Small intestine (tissue), 7 donors: ENCODE results near the gene AMMECR1. TPM values are rescaled to one million over a fixed set of nuclear protein-coding genes. Genes with fewer than 3 reads are reported as not detected.

Experiments
- DNase-seq, 2 donors: peaks; one replicate each; pipeline versions ENCODE4 v3.0.0 to v3.0.0-alpha.2; 2013
- FAIRE-seq: peaks from 2 replicates; lab custom pipeline; 2012; peaks lifted over from hg19 to GRCh38; lab: Jason Lieb, UNC
- H3K27ac ChIP-seq, 3 donors: one replicate each; pipeline ENCODE4 v1.5.1; 2013; ENCODE audit warnings: low read length in 2 of 3, mild to moderate bottlenecking in 2 of 3, control low read depth in 1 of 3, inconsistent platforms in 1 of 3, low read depth in 1 of 3, moderate library complexity in 1 of 3
- H3K27me3 ChIP-seq, 3 donors: one replicate each; pipeline ENCODE4 v1.6.1; 2013; ENCODE audit warnings: low read length in 3 of 3, inconsistent platforms in 1 of 3; ENCODE audit not compliant: control insufficient read depth in 3 of 3, insufficient read depth in 3 of 3
- H3K36me3 ChIP-seq, 3 donors: one replicate each; pipeline ENCODE4 v1.6.1; 2013; ENCODE audit warnings: low read length in 3 of 3, inconsistent platforms in 1 of 3, low read depth in 1 of 3, mild to moderate bottlenecking in 1 of 3, moderate library complexity in 1 of 3; ENCODE audit not compliant: control insufficient read depth in 3 of 3, insufficient read depth in 2 of 3
- H3K4me1 ChIP-seq, 3 donors: one replicate each; pipeline ENCODE4 v1.6.1; 2013; ENCODE audit warnings: low read length in 2 of 3, inconsistent platforms in 1 of 3, low read depth in 1 of 3, mild to moderate bottlenecking in 1 of 3, moderate library complexity in 1 of 3; ENCODE audit not compliant: control insufficient read depth in 3 of 3, insufficient read depth in 2 of 3
- H3K4me3 ChIP-seq, 3 donors: one replicate each; pipeline ENCODE4 v1.5.1; 2013; ENCODE audit warnings: low read length in 3 of 3, control low read depth in 1 of 3, inconsistent platforms in 1 of 3, low read depth in 1 of 3, mild to moderate bottlenecking in 1 of 3, moderate library complexity in 1 of 3
- H3K9me3 ChIP-seq, 2 donors: one replicate each; pipeline ENCODE4 v1.6.1; 2013; ENCODE audit warnings: low read depth in 1 of 2, low read length in 1 of 2; ENCODE audit not compliant: control insufficient read depth in 2 of 2, insufficient read depth in 1 of 2
- WGBS, 3 donors: extraction: QIAGEN DNeasy Blood & Tissue Kit; methylation state at CpG; one replicate each; pipeline ENCODE4 v1.1.7; 2013; 5-methylcytosine and 5-hydroxymethylcytosine counted together
- polyA plus RNA-seq, 4 donors: library from polyadenylated mRNA; stranded (reverse) in 3 of 4; unstranded in 1 of 4; fragments of 200-250 nt in 3 of 4; fragments of 120-200 nt in 1 of 4; gene quantifications; one replicate each; pipeline versions ENCODE4 v1.2.1 to v1.2.3, GENCODE V29; 2013
- donor health status: healthy with polysubstance abuse.
- donor health status: control.
- donor health status: control.
- donor health status: Bipolar disorder and iron deficiency.
- donor health status: healthy.

Gene AMMECR1
- polyA plus RNA-seq, 4 donors, result 2.2 to 10.6 (median 4.1) TPM

GRCh38 chrX:110224926-110225617 lies 92.8 kb downstream of the AMMECR1 start:
- no peak for DNase-seq
- 63 to 84% (median 79%) methylated on average over 3 of the region's 3 CpGs for WGBS, 3 donors
- no peaks in the 10 kb centered on the region for H3K4me1 ChIP-seq
- H3K36me3 ChIP-seq, result no peaks in the 10 kb centered on the region
- no peak overlapping the region for H3K4me3 ChIP-seq
- no peak overlapping the region for H3K27ac ChIP-seq
- no peaks in the 10 kb centered on the region for H3K27me3 ChIP-seq
- FAIRE-seq, result no peak
- no peaks in the 10 kb centered on the region for H3K9me3 ChIP-seq

- FAIRE-seq (no peak), DNase-seq (no peak)
- Histone ChIP-seq H3K4me1 (no peaks in the 10 kb centered on the region), H3K36me3 (no peaks in the 10 kb centered on the region), H3K27ac (no peak overlapping the region), H3K9me3 (no peaks in the 10 kb centered on the region), H3K4me3 (no peak overlapping the region), H3K27me3 (no peaks in the 10 kb centered on the region)
- WGBS, 3 donors, result 88 to 93% (median 89%) methylated on average over 1 of the region's 2 CpGs
These were observed 95.2 kb downstream of the AMMECR1 start for GRCh38 chrX:110222497-110223257.

- H3K4me3 ChIP-seq, result no peak overlapping the region
- H3K36me3 ChIP-seq, result no peaks in the 10 kb centered on the region
- no peak for DNase-seq
- FAIRE-seq, result no peak
- H3K27me3 ChIP-seq, result no peaks in the 10 kb centered on the region
- H3K9me3 ChIP-seq, result no peaks in the 10 kb centered on the region
- no peak overlapping the region for H3K27ac ChIP-seq
- 25 to 48% (median 36%) methylated on average over 1 of the region's 1 CpG for WGBS, 3 donors
- peaks cover 0 to 2% (median 0%) of the 10 kb centered on the region in 3 donors for H3K4me1 ChIP-seq
These were observed 98.0 kb downstream of the AMMECR1 start for GRCh38 chrX:110219920-110220319.

DNA sequence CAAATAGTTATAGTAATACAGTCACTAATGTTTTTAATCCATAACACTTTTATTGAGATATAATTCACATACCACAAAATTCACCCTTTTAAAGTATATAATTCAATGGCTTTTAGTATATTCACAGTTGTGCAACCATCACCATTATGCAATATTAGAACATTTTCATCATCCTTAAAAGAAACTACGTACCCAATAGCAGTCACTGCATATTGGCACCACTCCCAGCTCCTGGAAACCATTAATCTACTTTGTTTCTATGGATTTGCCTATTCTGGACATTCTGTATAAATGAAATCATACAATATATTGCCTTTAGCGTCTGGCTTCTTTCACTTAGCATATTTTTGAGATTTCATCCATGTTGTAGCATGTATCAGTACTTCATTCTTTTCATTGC lies 99.3 kb downstream of the AMMECR1 start:
- FAIRE-seq (no peak), DNase-seq (no peak)
- 68 to 84% (median 79%) methylated on average over 2 of the region's 2 CpGs for WGBS, 3 donors
- Histone ChIP-seq H3K36me3 (no peaks in the 10 kb centered on the region), H3K27ac (no peak overlapping the region), H3K4me1 (peaks cover 0 to 2% (median 0%) of the 10 kb centered on the region in 3 donors), H3K27me3 (no peaks in the 10 kb centered on the region), H3K4me3 (no peak overlapping the region), H3K9me3 (no peaks in the 10 kb centered on the region)

DNA sequence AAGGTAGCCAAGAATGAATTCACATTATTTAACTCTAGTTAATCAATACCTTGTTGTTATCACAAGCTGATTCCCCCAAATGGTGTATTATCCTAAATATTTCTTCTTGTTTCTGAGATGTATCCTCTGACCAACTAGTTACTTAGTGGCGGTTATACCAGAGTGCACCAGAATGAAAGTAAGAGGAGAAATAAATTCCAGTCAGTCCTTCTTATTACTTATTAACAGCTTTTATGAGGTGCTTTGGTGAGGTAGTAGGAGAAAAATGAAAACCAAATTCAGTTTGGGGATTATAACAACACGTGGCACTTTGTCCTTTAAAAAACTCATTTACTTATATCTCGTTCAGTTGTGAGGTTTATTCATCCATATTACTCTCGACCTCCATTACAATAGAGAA lies 101.9 kb downstream of the AMMECR1 start:
- no peaks in the 10 kb centered on the region for H3K27me3 ChIP-seq
- H3K9me3 ChIP-seq, result no peaks in the 10 kb centered on the region
- WGBS, 3 donors, result 15 to 59% (median 32%) methylated on average over 4 of the region's 4 CpGs
- H3K4me3 ChIP-seq, result no peak overlapping the region
- DNase-seq, result peak; percentile 13 to 29
- H3K27ac ChIP-seq, result peak overlapping the region in 1 of 3 donors; percentile 17
- FAIRE-seq, result no peak
- H3K4me1 ChIP-seq, result peaks cover 0 to 2% (median 0%) of the 10 kb centered on the region in 3 donors
- no peaks in the 10 kb centered on the region for H3K36me3 ChIP-seq

DNA sequence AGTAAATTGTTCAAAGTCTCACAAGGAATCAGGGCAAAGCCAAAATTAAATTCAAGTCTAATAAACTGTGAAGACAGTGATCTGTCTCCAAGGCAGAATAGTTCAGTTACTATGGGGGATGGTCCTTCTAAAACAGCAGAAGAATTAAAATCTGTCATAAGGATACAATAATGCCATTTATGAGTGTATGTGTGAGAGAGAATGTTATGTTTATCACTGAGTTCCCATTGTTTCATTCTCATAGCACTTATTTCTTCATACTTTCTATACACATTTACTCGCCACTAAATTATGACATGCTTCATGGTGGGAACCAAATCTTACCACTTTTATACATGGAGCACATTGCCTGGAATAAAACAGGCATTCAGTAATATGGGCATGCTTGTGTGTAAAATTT lies 102.5 kb downstream of the AMMECR1 start:
- peaks cover 0 to 2% (median 0%) of the 10 kb centered on the region in 3 donors for H3K4me1 ChIP-seq
- DNase-seq (no peak), FAIRE-seq (no peak)
- no peak overlapping the region for H3K4me3 ChIP-seq
- H3K36me3 ChIP-seq, result no peaks in the 10 kb centered on the region
- WGBS, 3 donors, result 65 to 93% (median 90%) methylated on average over 1 of the region's 1 CpG
- H3K9me3 ChIP-seq, result no peaks in the 10 kb centered on the region
- no peaks in the 10 kb centered on the region for H3K27me3 ChIP-seq
- no peak overlapping the region for H3K27ac ChIP-seq

DNA sequence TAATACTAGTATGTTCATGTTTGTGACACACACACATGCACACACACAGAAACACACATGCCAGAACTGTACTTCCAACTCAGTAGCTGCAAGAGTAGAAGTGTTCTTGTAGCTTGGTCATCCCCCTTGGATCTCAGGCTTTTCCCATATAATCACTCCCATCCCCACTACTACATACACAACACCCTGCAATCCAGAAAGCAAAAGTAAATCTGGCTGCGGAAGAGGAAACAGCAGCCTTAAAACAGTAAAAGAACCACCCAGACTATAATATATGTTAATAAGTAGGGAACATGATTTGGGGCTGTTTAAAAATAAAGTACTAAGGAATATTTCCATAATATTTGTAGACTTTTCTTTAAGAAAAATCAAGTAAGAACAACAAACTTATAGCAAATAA lies 103.2 kb downstream of the AMMECR1 start:
- FAIRE-seq (no peak), DNase-seq (no peak)
- H3K4me1 ChIP-seq, result peaks cover 0 to 2% (median 0%) of the 10 kb centered on the region in 3 donors
- 52 to 79% (median 54%) methylated on average over 1 of the region's 1 CpG for WGBS, 3 donors
- no peaks in the 10 kb centered on the region for H3K27me3 ChIP-seq
- no peaks in the 10 kb centered on the region for H3K9me3 ChIP-seq
- H3K27ac ChIP-seq, result no peak overlapping the region
- H3K4me3 ChIP-seq, result no peak overlapping the region
- no peaks in the 10 kb centered on the region for H3K36me3 ChIP-seq

DNA sequence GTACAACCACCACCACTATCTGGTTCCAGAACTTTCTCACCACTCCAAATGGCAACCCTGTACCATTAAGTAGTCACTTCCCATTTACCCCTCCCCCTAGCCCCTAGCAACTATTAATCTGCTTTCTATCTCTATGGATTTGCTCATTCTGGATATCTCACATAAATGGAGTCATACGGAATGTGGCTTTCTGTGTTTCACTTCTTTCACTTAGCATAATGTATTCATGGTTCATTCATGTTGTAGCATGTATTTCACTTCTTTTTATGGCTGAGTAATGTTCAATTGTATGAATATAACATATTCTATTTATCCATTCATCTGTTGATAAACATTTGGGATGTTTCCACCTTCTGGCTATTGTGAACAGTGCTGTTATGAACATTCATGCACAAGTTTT lies 104.7 kb downstream of the AMMECR1 start:
- H3K36me3 ChIP-seq, result no peaks in the 10 kb centered on the region
- FAIRE-seq (no peak), DNase-seq (no peak)
- H3K9me3 ChIP-seq, result no peaks in the 10 kb centered on the region
- peaks cover 0 to 2% (median 0%) of the 10 kb centered on the region in 3 donors for H3K4me1 ChIP-seq
- H3K4me3 ChIP-seq, result no peak overlapping the region
- 92 to 100% (median 94%) methylated on average over 1 of the region's 1 CpG for WGBS, 3 donors
- no peaks in the 10 kb centered on the region for H3K27me3 ChIP-seq
- H3K27ac ChIP-seq, result no peak overlapping the region
